Choroid plexus epithelial cell (primary cell): ENCODE measurements around the gene TBC1D9.

Source experiments
- DNase-seq: peaks from one replicate; pipeline ENCODE4 v3.0.0-alpha.2; 2010; ENCODE audit warnings: low read depth
- H3K4me3 ChIP-seq: 2 replicates; pipeline ENCODE4 v1.5.1; 2011; ENCODE audit warnings: low read depth, mild to moderate bottlenecking, control low read depth, low read length, moderate library complexity
- TF ChIP-seq, protein P1 (sequence below): conservative IDR thresholded peaks from 2 replicates; pipeline ENCODE4 v1.5.1; 2011; ENCODE audit warnings: low read depth, mild to moderate bottlenecking, control low read depth, inconsistent platforms, low read length, moderate library complexity

Gene TBC1D9

DNA sequence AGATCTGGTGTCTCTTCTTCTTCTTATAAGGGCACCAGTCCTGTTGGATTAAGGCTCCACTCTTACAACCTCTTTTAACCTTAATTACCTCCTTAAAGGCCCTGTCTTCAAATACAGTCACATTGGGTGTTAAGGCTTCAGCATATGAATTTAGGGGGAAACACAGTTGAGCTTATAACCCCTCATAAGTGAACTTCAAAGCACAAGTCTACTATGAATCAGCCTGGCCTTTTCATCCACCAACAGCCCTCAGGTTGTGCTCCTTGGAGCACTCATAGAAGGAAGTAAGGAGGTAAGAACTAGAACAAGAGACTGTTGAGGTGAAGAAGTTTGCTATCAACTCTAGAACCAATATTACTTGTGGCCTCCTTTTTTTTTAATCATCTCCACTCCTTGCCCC is 18.8 kb upstream of the TBC1D9 start:
- TF ChIP-seq, protein P1, sequence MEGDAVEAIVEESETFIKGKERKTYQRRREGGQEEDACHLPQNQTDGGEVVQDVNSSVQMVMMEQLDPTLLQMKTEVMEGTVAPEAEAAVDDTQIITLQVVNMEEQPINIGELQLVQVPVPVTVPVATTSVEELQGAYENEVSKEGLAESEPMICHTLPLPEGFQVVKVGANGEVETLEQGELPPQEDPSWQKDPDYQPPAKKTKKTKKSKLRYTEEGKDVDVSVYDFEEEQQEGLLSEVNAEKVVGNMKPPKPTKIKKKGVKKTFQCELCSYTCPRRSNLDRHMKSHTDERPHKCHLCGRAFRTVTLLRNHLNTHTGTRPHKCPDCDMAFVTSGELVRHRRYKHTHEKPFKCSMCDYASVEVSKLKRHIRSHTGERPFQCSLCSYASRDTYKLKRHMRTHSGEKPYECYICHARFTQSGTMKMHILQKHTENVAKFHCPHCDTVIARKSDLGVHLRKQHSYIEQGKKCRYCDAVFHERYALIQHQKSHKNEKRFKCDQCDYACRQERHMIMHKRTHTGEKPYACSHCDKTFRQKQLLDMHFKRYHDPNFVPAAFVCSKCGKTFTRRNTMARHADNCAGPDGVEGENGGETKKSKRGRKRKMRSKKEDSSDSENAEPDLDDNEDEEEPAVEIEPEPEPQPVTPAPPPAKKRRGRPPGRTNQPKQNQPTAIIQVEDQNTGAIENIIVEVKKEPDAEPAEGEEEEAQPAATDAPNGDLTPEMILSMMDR: no peak
- DNase-seq: no peak
- H3K4me3 ChIP-seq: no peak overlapping the region

DNA sequence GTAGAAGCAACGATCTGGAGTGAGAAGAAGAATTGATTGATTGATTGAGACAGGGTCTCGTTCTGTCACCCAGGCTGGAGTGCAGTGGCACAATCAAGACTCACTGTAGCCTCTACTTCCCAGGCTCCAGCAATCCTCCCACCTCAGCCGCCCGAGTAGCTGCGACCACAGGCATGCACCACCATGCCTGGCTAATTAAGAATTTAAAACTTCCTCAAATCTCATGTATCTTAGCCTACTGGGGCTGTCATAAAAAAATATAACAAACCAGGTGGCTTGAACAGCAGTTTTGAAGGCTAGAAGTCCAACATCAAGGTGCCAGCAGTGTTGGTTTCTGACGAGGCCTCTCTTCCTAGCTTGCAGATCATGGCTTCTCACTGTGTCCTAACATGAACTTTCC is 18.3 kb upstream of the TBC1D9 start:
- no peak overlapping the region for H3K4me3 ChIP-seq
- DNase-seq: no peak
- TF ChIP-seq, protein P1: no peak

DNA sequence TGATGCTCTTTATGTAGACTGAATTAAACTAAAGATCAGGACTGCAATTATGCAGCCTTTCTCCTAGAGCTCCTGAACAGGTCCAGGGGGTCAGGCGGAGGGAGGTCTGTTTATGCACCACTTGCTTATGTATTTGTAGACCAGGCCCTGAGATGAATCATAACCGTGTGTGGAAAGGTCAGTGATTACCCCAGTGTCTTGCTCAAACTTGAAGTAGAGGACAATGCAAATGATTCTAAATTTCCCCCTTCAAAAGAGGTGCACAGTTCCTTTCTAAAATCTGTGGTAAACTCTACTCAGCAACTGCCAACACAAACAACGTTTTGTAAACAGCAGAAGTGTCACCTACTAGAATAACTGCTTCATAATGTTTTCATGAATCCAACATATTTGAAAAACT is 13.0 kb upstream of the TBC1D9 start:
- DNase-seq: peak; percentile 13
- TF ChIP-seq, protein P1: no peak
- no peak overlapping the region for H3K4me3 ChIP-seq

DNA sequence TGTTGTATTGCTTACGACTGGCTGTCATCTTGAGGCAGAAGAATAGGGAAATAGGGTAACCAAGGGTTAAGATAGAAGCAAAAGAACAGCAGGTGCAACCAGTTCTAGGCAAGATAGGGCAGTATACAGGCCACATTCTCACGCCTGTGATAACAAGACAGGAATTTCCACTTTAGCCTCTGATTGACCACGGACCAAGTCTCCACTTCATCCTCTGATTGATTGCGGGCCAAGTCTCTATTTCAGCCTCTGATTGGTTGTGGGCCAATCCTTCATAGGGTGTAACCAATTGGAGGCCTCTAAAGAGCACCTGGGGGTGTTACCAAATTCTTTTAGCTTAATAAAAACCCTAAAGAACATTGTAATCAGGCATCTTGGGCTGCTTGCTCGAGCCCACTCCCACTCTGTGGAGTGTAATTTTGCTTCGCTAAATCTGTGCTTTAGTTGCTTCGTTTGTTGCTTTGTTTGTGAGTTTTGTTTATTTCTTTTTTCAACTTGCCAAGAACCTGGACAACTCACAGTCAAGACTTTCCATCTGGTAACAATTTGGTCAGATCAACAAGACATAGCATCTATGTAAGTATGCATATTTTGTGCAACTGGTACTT is 8.7 kb upstream of the TBC1D9 start:
- no peak overlapping the region for H3K4me3 ChIP-seq
- DNase-seq: peak; percentile 31
- TF ChIP-seq, protein P1: no peak

DNA sequence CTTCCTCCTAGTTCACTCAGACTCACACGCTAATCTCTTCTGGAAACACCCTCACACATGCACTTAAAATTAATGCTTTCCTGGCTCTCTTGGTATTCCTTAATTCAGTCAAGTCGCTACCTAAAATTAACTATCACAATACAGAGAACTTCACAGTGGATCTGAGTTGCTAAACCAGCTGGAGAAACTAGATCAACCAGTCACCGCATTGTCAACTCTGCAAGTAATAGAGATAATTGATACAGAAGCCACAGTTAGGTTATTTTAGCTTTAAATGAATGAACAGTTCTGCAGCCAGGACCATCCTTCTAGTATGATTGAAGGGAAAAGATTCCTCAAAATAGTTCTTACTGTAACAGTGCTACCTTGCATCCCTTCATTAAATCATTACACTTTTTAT is 6.0 kb upstream of the TBC1D9 start:
- TF ChIP-seq, protein P1: no peak
- no peak for DNase-seq
- no peak overlapping the region for H3K4me3 ChIP-seq

DNA sequence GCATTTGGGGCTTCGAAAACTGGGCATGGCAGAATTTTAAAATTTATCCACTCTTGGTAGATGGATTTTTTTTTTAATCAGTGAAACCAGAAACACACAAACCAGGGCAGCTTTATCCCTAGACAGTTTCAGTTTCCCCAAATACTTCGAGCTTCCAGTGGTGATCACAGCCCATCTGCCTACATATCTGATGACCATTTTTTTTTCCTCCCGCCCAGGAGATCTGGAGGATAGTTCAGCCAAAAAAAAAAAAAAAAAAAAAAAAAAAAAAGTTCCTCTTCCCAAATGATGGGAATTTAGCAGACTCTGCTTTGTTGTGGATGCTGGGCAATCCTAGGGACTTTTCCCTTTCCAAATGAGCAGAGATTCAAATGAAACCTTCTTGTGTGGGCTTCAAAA is 1.0 kb upstream of the TBC1D9 start:
- TF ChIP-seq, protein P1: no peak
- H3K4me3 ChIP-seq: peak overlapping the region; percentile 68
- DNase-seq: no peak

DNA sequence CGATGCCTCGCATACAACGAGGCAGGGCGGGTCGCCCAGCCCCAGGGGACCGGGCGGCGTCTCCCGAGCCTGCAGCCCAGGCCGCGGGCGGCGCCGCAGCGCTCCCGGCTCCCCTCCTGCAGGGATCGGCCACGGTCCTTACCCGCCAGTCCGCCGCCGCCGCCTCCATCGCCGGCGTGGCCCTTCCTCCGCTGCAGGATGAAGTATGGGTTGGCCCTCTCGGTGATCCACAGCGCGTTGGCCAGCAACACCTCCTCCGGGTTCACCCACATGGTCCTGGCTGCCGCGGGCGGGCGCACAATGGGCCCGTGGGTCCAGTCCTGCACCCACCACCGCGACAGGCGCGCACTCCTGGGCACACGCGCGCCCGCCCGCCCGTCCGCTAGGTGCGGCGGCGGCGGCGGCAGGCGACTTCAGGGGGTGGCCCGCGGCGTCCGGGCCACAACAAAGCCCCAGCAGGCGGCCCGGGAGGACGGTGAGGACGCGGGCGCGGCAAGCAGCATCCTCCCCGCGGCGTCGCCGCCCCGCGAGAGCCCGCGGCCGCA is 339 bp downstream of the TBC1D9 start:
- peak; percentile 55 for DNase-seq
- peak overlapping the region; percentile 68 for H3K4me3 ChIP-seq
- TF ChIP-seq, protein P1: no peak
